GM10248 (cell line): ENCODE measurements around the gene ZBTB43.

Experiments
- CTCF ChIA-PET: fragments of 300-600 bp; sonication (Branson Sonifier 250); formaldehyde crosslinking; extraction: SDS; loops from one replicate; lab custom pipeline; 2021; ENCODE audit warnings: antibody characterized with exemption; lab: Yijun Ruan, JAX
- POLR2A ChIA-PET: fragments of 350-650 bp; sonication (Branson Sonifier 250); formaldehyde crosslinking; extraction: SDS; loops from one replicate; lab custom pipeline; 2020; ENCODE audit warnings: antibody characterized with exemption; lab: Yijun Ruan, JAX
- DNase-seq: peaks from one replicate; pipeline ENCODE4 v3.0.0; 2012; ENCODE audit errors: extremely low spot score
- TF ChIP-seq, protein P1 (sequence below): IDR thresholded peaks from 2 replicates; pipeline ENCODE4 v1.5.1; 2012; ENCODE audit warnings: mild to moderate bottlenecking, low read depth; ENCODE audit errors: extremely low read depth, missing control alignments, control extremely low read depth

Gene ZBTB43

DNA sequence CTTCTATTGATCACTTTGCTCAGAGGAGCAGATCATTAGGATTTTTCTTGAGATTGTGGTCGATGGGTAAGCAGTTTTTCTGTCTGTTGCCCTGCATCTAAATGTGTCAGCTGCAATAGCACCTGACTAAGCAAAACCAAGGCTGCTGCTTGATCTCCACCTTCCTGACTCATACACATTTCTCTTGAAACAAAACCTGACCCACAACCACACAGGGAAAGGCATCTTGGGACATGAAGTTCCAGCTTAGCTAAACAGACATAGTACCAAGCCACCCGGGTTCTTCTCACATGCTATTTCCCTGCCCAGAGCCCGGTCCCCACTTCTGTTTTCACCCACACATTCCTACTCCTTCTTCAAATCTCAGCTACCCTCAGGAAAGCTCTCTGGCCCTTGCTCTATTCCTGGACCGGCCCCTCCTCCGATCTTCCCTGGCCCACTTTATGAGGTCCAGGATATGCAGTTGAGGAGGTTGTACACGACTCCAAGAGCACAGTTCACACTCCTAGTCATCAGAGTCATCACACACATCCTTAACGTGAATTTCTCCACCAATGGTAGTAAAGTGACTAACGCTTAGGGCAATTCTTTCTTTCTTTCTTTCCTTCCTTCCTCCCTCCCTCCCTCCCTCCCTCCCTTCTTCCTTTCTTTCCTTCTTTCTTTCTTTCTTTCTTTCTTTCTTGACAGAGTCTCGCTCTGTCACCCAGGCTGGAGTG is 16.0 kb upstream of the ZBTB43 start:
- ChIA-PET CTCF (interaction anchor here (1.3 to 7.0 kb wide), 5 partner anchors 7 to 99 kb away, joined by 4 to 63 read pairs (median 9); no protein-coding TSS in a partner anchor), POLR2A (no interaction called here)
- TF ChIP-seq, protein P1, sequence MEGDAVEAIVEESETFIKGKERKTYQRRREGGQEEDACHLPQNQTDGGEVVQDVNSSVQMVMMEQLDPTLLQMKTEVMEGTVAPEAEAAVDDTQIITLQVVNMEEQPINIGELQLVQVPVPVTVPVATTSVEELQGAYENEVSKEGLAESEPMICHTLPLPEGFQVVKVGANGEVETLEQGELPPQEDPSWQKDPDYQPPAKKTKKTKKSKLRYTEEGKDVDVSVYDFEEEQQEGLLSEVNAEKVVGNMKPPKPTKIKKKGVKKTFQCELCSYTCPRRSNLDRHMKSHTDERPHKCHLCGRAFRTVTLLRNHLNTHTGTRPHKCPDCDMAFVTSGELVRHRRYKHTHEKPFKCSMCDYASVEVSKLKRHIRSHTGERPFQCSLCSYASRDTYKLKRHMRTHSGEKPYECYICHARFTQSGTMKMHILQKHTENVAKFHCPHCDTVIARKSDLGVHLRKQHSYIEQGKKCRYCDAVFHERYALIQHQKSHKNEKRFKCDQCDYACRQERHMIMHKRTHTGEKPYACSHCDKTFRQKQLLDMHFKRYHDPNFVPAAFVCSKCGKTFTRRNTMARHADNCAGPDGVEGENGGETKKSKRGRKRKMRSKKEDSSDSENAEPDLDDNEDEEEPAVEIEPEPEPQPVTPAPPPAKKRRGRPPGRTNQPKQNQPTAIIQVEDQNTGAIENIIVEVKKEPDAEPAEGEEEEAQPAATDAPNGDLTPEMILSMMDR: no peak
- DNase-seq: no peak

DNA sequence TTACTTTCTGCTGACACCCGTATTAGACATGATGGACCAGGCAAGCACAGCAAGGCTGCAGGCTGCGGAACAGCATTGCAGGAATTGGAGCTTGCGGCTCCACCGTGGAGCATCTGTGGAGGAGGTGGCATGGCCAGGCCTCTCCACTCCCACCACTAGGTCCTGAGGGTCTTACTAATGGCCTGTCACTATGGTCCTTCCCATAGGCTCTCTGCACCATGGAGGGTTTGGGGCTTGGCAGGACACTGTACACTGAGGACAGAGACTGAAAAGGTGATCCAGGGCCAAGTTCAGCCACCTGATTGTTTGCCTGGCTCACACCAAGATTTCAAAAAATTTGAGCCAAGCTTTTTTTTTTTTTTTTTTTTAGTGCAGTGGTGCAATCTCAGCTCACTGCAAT is 14.3 kb upstream of the ZBTB43 start:
- TF ChIP-seq, protein P1: no peak
- ChIA-PET CTCF (interaction anchor here (1.1 to 7.0 kb wide), 6 partner anchors 9 to 100 kb away, joined by 3 to 63 read pairs (median 7); partner anchors contain the start of gene ZBTB43), POLR2A (no interaction called here)
- DNase-seq: no peak

DNA sequence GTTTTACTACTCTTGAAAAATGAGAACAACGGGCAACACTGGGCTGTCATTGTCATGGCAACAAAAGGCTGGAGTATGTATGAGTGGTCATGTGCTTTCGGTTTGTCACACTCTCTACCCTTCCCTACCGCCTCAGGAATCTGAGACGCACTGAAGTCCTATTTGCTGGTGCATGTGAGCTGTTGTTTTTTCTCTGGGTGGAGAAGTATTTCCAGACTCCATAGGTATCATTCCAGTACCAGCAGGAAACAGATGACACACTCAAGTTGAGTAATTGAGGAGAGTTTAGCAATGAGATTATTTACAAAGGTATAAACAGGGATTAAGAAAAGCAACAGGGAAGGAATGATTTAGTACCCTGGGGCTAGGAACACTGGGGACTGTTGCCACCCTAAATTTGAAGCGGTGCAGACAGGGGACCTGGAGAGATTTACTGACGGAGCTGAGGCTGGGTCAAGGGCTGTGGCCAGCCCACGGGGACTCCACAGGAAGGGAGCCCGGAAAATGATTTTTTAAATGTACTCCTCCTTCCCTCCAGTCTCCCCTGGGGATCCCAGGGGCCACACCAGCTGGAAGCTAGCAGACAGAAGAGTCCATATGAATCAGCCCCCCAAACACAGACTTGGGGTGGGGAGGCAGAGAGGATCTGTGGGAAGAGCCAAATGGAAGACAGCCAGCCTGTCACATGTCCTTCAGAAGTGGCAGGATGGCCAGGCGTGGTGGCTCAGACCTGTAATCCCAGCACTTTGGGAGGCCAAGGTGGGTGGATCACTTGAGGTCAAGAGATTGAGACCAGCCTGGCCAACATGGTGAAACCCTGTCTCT is 13.2 kb upstream of the ZBTB43 start:
- DNase-seq: no peak
- POLR2A ChIA-PET: no interaction called here

DNA sequence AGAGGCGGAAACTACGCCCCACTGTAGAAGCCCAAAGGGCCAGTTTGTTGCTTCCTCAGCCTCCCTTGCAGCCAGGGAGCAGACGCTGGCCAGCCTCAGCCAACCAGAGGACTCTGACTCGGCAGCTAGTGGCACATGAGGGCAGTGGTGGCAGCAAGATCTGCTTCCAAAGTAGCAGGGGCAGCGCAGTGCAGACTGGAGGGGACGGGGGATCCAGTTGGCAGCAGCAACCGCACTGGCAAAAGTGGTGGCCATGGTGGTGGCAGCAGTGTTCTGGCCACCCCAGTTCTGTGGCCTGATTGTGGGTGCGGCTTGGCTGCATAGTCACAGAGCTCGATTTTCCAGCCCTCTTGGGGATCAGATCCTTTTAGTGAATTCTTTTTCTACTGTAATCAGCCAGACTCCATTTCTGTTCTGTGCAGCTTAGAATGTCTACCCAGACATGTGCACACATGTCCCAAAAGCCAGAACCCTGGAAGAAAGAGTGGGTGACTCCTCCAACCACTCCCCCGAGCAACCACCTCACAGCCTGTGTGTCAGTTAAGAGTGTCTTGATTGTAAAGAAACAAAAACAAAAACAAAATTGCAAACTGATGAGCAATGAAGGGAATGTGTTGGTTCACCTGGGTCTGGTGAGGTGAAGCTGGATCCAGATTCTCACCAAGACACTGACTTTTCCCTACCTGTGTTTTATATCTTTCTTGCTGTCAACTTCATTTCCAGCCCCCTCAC is 11.0 kb upstream of the ZBTB43 start:
- DNase-seq: no peak
- ChIA-PET POLR2A (no interaction called here), CTCF (interaction anchor here (7.0 kb wide), 1 partner anchor 89 kb away, joined by 63 read pairs; no protein-coding TSS in a partner anchor)
- TF ChIP-seq, protein P1: no peak

More for the DNA sequence above, 13.2 kb upstream of the ZBTB43 start:
- CTCF ChIA-PET: interaction anchor here (1.5 to 7.0 kb wide), 5 partner anchors 8 to 101 kb away, joined by 3 to 63 read pairs (median 9); partner anchors contain the start of gene ZBTB43
- TF ChIP-seq, protein P1: no peak

DNA sequence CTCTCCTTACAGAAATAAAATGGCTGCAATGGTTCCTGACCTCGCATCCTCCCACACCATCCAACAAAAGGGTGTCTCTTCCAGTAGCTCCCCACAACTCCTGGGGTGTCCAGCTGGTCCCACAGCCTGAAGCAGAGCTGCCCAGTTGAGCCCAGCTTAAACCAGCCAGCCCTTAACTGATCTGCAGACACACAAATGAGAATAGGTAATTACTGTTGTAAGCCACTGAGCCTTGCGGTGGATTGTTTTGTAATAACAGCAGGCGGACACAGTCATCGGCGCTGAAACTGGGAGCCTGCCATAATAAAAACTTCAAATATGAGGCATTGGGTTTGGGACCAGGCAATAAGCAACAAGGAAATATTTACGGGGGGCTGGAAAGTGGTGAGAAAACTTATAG is 10.4 kb upstream of the ZBTB43 start:
- TF ChIP-seq, protein P1: no peak
- ChIA-PET POLR2A (no interaction called here), CTCF (interaction anchor here (7.0 kb wide), 1 partner anchor 89 kb away, joined by 63 read pairs; no protein-coding TSS in a partner anchor)
- DNase-seq: no peak

DNA sequence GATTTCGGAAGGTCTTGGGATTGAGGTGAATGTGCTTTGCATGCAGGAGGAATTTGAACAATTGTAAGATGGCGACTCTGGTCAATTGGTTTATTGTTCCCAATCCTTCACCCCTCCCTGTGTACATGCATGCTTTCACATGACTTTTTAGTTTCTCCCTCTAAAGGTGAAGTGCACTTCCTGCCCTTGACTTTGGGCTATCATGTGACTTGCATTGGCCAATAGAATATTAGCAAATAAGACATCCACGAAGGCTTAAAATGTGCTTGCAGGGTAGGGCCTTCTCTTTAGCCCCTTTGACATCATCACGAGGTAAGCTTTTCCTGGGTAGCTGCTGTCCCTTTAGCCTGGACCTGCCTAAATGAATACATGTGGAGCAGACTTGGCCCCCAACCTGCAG is 8.1 kb upstream of the ZBTB43 start:
- no peak for DNase-seq
- TF ChIP-seq, protein P1: no peak
- POLR2A ChIA-PET: no interaction called here
- CTCF ChIA-PET: interaction anchor here (1.2 kb wide), 1 partner anchor 91 kb away, joined by 3 read pairs; no protein-coding TSS in a partner anchor
